ENCODE results near the gene S100B. TPM values are rescaled to one million over a fixed set of nuclear protein-coding genes. Genes with fewer than 3 reads are reported as not detected.

Gene S100B
- total RNA-seq, 1 donor from 2014 or later: not detected

- H3K36me3 Mint-ChIP-seq (ENCODE audit: insufficient read depth): peaks cover 15% of the 10 kb centered on the region
- no peaks in the 10 kb centered on the region for H3K27me3 Mint-ChIP-seq
- H3K27ac Mint-ChIP-seq: no peak overlapping the region
- H3K4me1 Mint-ChIP-seq (ENCODE audit: low read depth): peaks cover 3% of the 10 kb centered on the region
- DNase-seq (ENCODE audit: low spot score, unreplicated experiment): no peak
- no peaks in the 10 kb centered on the region for H3K9me3 Mint-ChIP-seq (ENCODE audit: low read depth)
- H3K4me3 Mint-ChIP-seq (ENCODE audit: low read depth): no peak overlapping the region
- no peak for TF ChIP-seq CTCF (IDR thresholded peaks at IDR 0.05; ENCODE audit: unreplicated experiment)
Measured at GRCh38 chr21:46555678-46556077, 49.2 kb downstream of the S100B start.

GRCh38 chr21:46555225-46555617, 49.7 kb downstream of the S100B start:
- Mint-ChIP-seq H3K27me3 (no peaks in the 10 kb centered on the region), H3K4me1 (ENCODE audit: low read depth) (peaks cover 3% of the 10 kb centered on the region), H3K9me3 (ENCODE audit: low read depth) (no peaks in the 10 kb centered on the region), H3K4me3 (ENCODE audit: low read depth) (no peak overlapping the region), H3K27ac (no peak overlapping the region), H3K36me3 (ENCODE audit: insufficient read depth) (peaks cover 16% of the 10 kb centered on the region)
- TF ChIP-seq CTCF (IDR thresholded peaks at IDR 0.05; ENCODE audit: unreplicated experiment): no peak
- DNase-seq (ENCODE audit: low spot score, unreplicated experiment): no peak

- Mint-ChIP-seq H3K9me3 (ENCODE audit: low read depth) (no peaks in the 10 kb centered on the region), H3K27ac (no peak overlapping the region), H3K4me1 (ENCODE audit: low read depth) (peaks cover under 1% of the 10 kb centered on the region), H3K4me3 (ENCODE audit: low read depth) (no peak overlapping the region), H3K36me3 (ENCODE audit: insufficient read depth) (peaks cover 13% of the 10 kb centered on the region), H3K27me3 (no peaks in the 10 kb centered on the region)
- TF ChIP-seq CTCF (IDR thresholded peaks at IDR 0.05; ENCODE audit: unreplicated experiment): no peak
- DNase-seq (ENCODE audit: low spot score, unreplicated experiment): no peak
Measured at GRCh38 chr21:46554431-46555224, 50.3 kb downstream of the S100B start.

- no peaks in the 10 kb centered on the region for H3K4me1 Mint-ChIP-seq (ENCODE audit: low read depth)
- H3K9me3 Mint-ChIP-seq (ENCODE audit: low read depth): no peaks in the 10 kb centered on the region
- H3K27ac Mint-ChIP-seq: no peak overlapping the region
- H3K27me3 Mint-ChIP-seq: no peaks in the 10 kb centered on the region
- DNase-seq (ENCODE audit: low spot score, unreplicated experiment): no peak
- no peak for TF ChIP-seq CTCF (IDR thresholded peaks at IDR 0.05; ENCODE audit: unreplicated experiment)
- H3K36me3 Mint-ChIP-seq (ENCODE audit: insufficient read depth): peaks cover 12% of the 10 kb centered on the region
- H3K4me3 Mint-ChIP-seq (ENCODE audit: low read depth): no peak overlapping the region
Measured at GRCh38 chr21:46553993-46554392, 50.9 kb downstream of the S100B start.

GRCh38 chr21:46552865-46553379, 52.0 kb downstream of the S100B start:
- no peak for DNase-seq (ENCODE audit: low spot score, unreplicated experiment)
- Mint-ChIP-seq H3K4me3 (ENCODE audit: low read depth) (no peak overlapping the region), H3K4me1 (ENCODE audit: low read depth) (no peaks in the 10 kb centered on the region), H3K27ac (no peak overlapping the region), H3K9me3 (ENCODE audit: low read depth) (no peaks in the 10 kb centered on the region), H3K27me3 (no peaks in the 10 kb centered on the region), H3K36me3 (ENCODE audit: insufficient read depth) (peaks cover 19% of the 10 kb centered on the region)
- TF ChIP-seq CTCF (IDR thresholded peaks at IDR 0.05; ENCODE audit: unreplicated experiment): no peak
